Small intestine (tissue), 7 donors: ENCODE measurements around the gene GNL1. TPM values are rescaled to one million over a fixed set of nuclear protein-coding genes. Genes with fewer than 3 reads are reported as not detected.
"Not testable (repeated sequence)": the region's sequence is repeated elsewhere in the genome, so short reads cannot be mapped to it uniquely, and the experiment has no call there.

Experiments used
- DNase-seq, 2 donors: peaks; one replicate each; pipeline versions ENCODE4 v3.0.0 to v3.0.0-alpha.2; 2013
- FAIRE-seq: peaks from 2 replicates; lab custom pipeline; 2012; peaks lifted over from hg19 to GRCh38; lab: Jason Lieb, UNC
- H3K27ac ChIP-seq, 3 donors: one replicate each; pipeline ENCODE4 v1.5.1; 2013; ENCODE audit warnings: low read length in 2 of 3, mild to moderate bottlenecking in 2 of 3, control low read depth in 1 of 3, inconsistent platforms in 1 of 3, low read depth in 1 of 3, moderate library complexity in 1 of 3
- H3K27me3 ChIP-seq, 3 donors: one replicate each; pipeline ENCODE4 v1.6.1; 2013; ENCODE audit warnings: low read length in 3 of 3, inconsistent platforms in 1 of 3; ENCODE audit not compliant: control insufficient read depth in 3 of 3, insufficient read depth in 3 of 3
- H3K36me3 ChIP-seq, 3 donors: one replicate each; pipeline ENCODE4 v1.6.1; 2013; ENCODE audit warnings: low read length in 3 of 3, inconsistent platforms in 1 of 3, low read depth in 1 of 3, mild to moderate bottlenecking in 1 of 3, moderate library complexity in 1 of 3; ENCODE audit not compliant: control insufficient read depth in 3 of 3, insufficient read depth in 2 of 3
- H3K4me1 ChIP-seq, 3 donors: one replicate each; pipeline ENCODE4 v1.6.1; 2013; ENCODE audit warnings: low read length in 2 of 3, inconsistent platforms in 1 of 3, low read depth in 1 of 3, mild to moderate bottlenecking in 1 of 3, moderate library complexity in 1 of 3; ENCODE audit not compliant: control insufficient read depth in 3 of 3, insufficient read depth in 2 of 3
- H3K4me3 ChIP-seq, 3 donors: one replicate each; pipeline ENCODE4 v1.5.1; 2013; ENCODE audit warnings: low read length in 3 of 3, control low read depth in 1 of 3, inconsistent platforms in 1 of 3, low read depth in 1 of 3, mild to moderate bottlenecking in 1 of 3, moderate library complexity in 1 of 3
- H3K9me3 ChIP-seq, 2 donors: one replicate each; pipeline ENCODE4 v1.6.1; 2013; ENCODE audit warnings: low read depth in 1 of 2, low read length in 1 of 2; ENCODE audit not compliant: control insufficient read depth in 2 of 2, insufficient read depth in 1 of 2
- WGBS, 3 donors: extraction: QIAGEN DNeasy Blood & Tissue Kit; methylation state at CpG; one replicate each; pipeline ENCODE4 v1.1.7; 2013; 5-methylcytosine and 5-hydroxymethylcytosine counted together
- polyA plus RNA-seq, 4 donors: library from polyadenylated mRNA; stranded (reverse) in 3 of 4; unstranded in 1 of 4; fragments of 200-250 nt in 3 of 4; fragments of 120-200 nt in 1 of 4; gene quantifications; one replicate each; pipeline versions ENCODE4 v1.2.1 to v1.2.3, GENCODE V29; 2013
- donor health status: healthy with polysubstance abuse.
- donor health status: control.
- donor health status: control.
- donor health status: Bipolar disorder and iron deficiency.
- donor health status: healthy.

The GNL1 gene
- polyA plus RNA-seq, 4 donors: 25.9 to 56.7 (median 43.1) TPM

- no peak overlapping the region for H3K4me3 ChIP-seq
- no peak for DNase-seq
- H3K27ac ChIP-seq: no peak overlapping the region
- FAIRE-seq: no peak
- no peaks in the 10 kb centered on the region for H3K4me1 ChIP-seq
- 77 to 84% (median 78%) methylated on average over 12 of the region's 12 CpGs for WGBS, 3 donors
- no peaks in the 10 kb centered on the region for H3K27me3 ChIP-seq
- peaks cover 21 to 64% (median 29%) of the 10 kb centered on the region in 3 donors for H3K36me3 ChIP-seq
- no peaks in the 10 kb centered on the region for H3K9me3 ChIP-seq
These were observed 42.8 kb upstream of the GNL1 start for GRCh38 chr6:30598912-30599624.

GRCh38 chr6:30597315-30598144, 41.2 kb upstream of the GNL1 start:
- not testable (repeated sequence) for H3K27me3 ChIP-seq, H3K27ac ChIP-seq, H3K4me1 ChIP-seq, H3K9me3 ChIP-seq, FAIRE-seq, H3K4me3 ChIP-seq
- peak; percentile 80 to 85 for DNase-seq
- 68 to 77% (median 74%) methylated on average over 9 to 15 of the region's 15 CpGs for whole genome bisulfite sequencing, 3 donors
- peaks cover 7 to 58% (median 17%) of the 10 kb centered on the region in 3 donors for H3K36me3 ChIP-seq

- WGBS, 3 donors: 93 to 100% (median 100%) methylated on average over 1 of the region's 1 CpG
- peaks cover 10 to 66% (median 14%) of the 10 kb centered on the region in 3 donors for H3K36me3 ChIP-seq
- FAIRE-seq (no peak), DNase-seq (no peak)
- H3K9me3 ChIP-seq: no peaks in the 10 kb centered on the region
- H3K4me1 ChIP-seq: no peaks in the 10 kb centered on the region
- no peak overlapping the region for H3K27ac ChIP-seq
- H3K4me3 ChIP-seq: no peak overlapping the region
- H3K27me3 ChIP-seq: no peaks in the 10 kb centered on the region
These were observed 36.0 kb upstream of the GNL1 start for GRCh38 chr6:30592287-30592686.

DNA sequence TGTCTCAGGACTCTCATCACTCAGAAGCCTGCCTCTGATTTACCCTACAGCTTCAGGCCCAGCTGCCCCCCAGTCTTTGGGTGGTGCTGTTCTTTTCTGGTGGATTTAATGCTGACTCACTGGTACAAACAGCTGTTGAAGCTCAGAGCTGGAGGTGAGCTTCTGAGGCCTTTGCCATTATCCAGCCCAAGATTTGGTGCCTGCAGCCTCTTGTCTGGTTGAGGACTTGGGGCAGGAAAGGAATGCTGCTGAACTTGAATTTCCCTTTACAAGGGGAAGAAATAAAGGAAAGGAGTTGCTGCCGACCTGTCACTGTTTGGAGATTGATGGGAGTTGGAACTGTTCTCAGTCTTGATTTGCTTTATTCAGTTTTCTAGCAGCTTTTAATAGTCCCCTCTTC, 34.7 kb upstream of the GNL1 start:
- peaks cover 17 to 72% (median 22%) of the 10 kb centered on the region in 3 donors for H3K36me3 ChIP-seq
- no peak overlapping the region for H3K4me3 ChIP-seq
- 37 to 65% (median 46%) methylated on average over 1 of the region's 1 CpG for WGBS, 3 donors
- H3K9me3 ChIP-seq: no peaks in the 10 kb centered on the region
- no peak for DNase-seq
- no peaks in the 10 kb centered on the region for H3K27me3 ChIP-seq
- no peaks in the 10 kb centered on the region for H3K4me1 ChIP-seq
- no peak overlapping the region for H3K27ac ChIP-seq
- FAIRE-seq: no peak

DNA sequence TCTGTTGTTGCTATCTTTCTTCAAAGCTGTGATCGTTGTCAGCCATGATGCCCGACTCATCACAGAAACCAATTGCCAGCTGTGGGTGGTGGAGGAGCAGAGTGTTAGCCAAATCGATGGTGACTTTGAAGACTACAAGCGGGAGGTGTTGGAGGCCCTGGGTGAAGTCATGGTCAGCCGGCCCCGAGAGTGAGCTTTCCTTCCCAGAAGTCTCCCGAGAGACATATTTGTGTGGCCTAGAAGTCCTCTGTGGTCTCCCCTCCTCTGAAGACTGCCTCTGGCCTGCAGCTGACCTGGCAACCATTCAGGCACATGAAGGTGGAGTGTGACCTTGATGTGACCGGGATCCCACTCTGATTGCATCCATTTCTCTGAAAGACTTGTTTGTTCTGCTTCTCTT, 34.2 kb upstream of the GNL1 start:
- H3K36me3 ChIP-seq: peaks cover 22 to 77% (median 27%) of the 10 kb centered on the region in 3 donors
- H3K9me3 ChIP-seq: no peaks in the 10 kb centered on the region
- DNase-seq (no peak), FAIRE-seq (no peak)
- H3K4me1 ChIP-seq: no peaks in the 10 kb centered on the region
- WGBS, 3 donors: 80 to 86% (median 84%) methylated on average over 8 of the region's 8 CpGs
- H3K27ac ChIP-seq: no peak overlapping the region
- no peak overlapping the region for H3K4me3 ChIP-seq
- no peaks in the 10 kb centered on the region for H3K27me3 ChIP-seq

DNA sequence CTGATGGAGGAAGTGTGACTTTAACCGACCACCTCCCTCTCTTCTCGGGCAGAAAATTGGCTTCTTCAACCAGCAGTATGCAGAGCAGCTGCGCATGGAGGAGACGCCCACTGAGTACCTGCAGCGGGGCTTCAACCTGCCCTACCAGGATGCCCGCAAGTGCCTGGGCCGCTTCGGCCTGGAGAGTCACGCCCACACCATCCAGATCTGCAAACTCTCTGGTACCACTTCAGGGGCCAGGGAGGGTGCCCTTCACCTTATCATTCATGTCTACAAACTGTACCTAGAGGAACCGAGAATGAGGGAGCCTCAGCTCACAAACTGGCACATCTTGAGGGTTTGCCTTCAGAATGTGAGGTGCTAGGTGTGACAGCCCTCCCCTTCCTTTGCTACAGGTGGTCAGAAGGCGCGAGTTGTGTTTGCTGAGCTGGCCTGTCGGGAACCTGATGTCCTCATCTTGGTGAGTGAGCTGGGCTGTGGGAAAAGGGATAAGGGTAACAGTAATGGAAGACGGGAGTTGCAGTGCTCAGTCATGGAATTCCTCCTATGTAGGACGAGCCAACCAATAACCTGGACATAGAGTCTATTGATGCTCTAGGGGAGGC, 33.6 kb upstream of the GNL1 start:
- H3K27ac ChIP-seq: no peak overlapping the region
- H3K36me3 ChIP-seq: peaks cover 26 to 83% (median 29%) of the 10 kb centered on the region in 3 donors
- 91 to 94% (median 92%) methylated on average over 15 of the region's 15 CpGs for WGBS, 3 donors
- H3K4me1 ChIP-seq: no peaks in the 10 kb centered on the region
- no peak for FAIRE-seq
- no peak for DNase-seq
- H3K4me3 ChIP-seq: no peak overlapping the region
- no peaks in the 10 kb centered on the region for H3K27me3 ChIP-seq
- H3K9me3 ChIP-seq: no peaks in the 10 kb centered on the region

DNA sequence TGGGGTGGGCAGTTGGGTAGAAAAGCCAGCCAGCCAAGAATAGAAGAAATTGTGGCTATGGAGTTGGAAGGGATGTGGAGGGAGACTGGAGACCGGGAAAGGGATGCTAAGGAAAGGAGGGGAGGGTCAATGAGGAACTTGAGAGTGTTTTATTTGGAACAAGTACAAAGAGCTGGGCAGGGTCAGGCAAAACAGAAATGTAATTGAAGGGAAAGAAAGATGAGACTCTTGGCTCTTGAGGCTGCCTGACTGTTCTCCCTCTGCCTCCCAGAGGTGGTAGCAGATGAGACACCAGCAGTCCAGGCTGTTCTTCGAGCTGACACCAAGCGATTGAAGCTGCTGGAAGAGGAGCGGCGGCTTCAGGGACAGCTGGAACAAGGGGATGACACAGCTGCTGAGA, 27.6 kb upstream of the GNL1 start:
- no peaks in the 10 kb centered on the region for H3K4me1 ChIP-seq
- H3K36me3 ChIP-seq: peaks cover 44 to 92% (median 46%) of the 10 kb centered on the region in 3 donors
- no peaks in the 10 kb centered on the region for H3K27me3 ChIP-seq
- no peaks in the 10 kb centered on the region for H3K9me3 ChIP-seq
- DNase-seq (no peak), FAIRE-seq (no peak)
- H3K27ac ChIP-seq: no peak overlapping the region
- no peak overlapping the region for H3K4me3 ChIP-seq
- 91 to 94% (median 91%) methylated on average over 5 of the region's 5 CpGs for WGBS, 3 donors

DNA sequence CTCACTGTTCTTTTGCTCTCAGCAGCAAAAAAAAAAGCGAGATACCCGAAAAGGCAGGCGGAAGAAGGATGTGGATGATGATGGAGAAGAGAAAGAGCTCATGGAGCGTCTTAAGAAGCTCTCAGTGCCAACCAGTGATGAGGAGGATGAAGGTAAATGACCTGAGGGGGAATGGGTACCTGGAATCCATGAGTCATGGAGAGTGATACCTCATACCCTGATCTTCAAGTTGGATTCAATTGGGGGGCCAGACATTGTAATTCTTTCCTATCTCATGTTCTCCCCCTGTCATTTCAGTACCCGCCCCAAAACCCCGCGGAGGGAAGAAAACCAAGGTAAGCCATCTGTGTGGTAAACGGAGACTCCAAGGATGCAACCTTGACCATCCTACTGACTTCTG, 21.8 kb upstream of the GNL1 start:
- no peaks in the 10 kb centered on the region for H3K27me3 ChIP-seq
- H3K4me1 ChIP-seq: peaks cover under 1 to 12% (median 3%) of the 10 kb centered on the region in 3 donors
- no peak overlapping the region for H3K27ac ChIP-seq
- 94 to 99% (median 97%) methylated on average over 8 of the region's 8 CpGs for WGBS, 3 donors
- H3K36me3 ChIP-seq: peaks cover 23 to 71% (median 26%) of the 10 kb centered on the region in 3 donors
- no peak for DNase-seq
- no peak for FAIRE-seq
- H3K4me3 ChIP-seq: no peak overlapping the region
- no peaks in the 10 kb centered on the region for H3K9me3 ChIP-seq
